G401.6 (cell line): ENCODE data around the gene RPRD2.

Source experiments
- FAIRE-seq: peaks from 2 replicates; lab custom pipeline; 2012; peaks lifted over from hg19 to GRCh38; lab: Jason Lieb, UNC

Gene RPRD2

DNA sequence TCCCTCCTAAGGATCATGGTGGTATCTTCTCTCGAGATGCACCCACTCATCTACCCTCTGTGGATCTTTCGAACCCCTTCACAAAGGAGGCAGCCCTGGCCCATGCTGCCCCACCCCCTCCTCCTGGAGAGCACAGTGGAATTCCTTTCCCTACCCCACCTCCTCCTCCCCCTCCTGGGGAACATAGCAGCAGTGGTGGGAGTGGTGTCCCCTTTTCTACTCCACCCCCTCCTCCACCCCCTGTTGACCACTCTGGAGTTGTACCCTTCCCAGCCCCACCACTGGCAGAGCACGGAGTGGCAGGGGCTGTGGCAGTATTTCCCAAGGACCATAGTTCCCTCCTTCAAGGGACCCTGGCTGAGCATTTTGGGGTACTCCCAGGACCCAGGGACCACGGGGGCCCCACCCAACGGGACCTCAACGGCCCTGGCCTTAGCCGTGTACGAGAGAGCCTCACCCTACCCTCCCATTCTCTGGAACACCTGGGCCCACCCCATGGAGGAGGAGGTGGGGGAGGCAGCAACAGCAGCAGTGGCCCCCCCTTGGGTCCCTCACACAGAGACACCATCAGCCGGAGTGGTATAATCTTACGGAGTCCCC is 108.8 kb downstream of the RPRD2 start:
- FAIRE-seq = no peak

DNA sequence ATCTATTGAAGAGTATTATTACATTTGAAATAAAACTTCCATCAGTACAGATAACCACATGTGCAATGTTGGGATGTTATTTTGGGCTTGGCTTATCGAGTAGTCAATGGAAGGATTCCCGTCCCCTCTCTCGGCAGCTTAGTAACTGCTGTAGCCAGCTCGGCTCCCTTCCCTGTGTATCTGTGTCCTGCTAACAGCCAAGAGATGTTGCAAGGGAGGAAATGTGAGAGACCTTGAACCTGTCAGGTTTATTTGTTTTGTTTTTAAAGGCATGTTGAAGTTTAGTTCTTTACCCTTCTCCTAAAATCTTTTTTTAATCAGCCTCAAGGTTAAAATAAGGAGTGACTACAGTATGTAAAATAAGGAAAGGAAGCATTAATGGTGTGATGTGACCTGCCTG is 109.7 kb downstream of the RPRD2 start:
- FAIRE-seq = no peak

DNA sequence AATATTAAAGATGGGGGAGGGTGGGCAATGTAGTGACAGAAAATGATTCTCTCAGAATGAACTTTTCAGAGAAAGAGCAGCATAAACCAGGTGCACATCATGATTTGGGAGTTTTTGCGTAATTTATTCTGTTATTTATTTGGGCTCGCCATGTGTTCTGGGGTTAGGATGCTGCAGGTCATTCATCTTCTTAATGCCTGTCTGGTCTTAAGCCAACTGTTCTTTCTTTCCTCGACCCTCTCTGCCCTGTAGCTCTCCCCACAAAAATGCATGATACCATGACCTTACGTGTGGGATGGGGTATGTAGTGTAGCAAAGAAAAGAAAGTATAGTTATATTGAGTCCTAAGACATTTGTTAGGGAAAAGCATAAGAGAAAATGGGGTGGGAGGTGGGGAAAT is 110.9 kb downstream of the RPRD2 start:
- no peak for FAIRE-seq

DNA sequence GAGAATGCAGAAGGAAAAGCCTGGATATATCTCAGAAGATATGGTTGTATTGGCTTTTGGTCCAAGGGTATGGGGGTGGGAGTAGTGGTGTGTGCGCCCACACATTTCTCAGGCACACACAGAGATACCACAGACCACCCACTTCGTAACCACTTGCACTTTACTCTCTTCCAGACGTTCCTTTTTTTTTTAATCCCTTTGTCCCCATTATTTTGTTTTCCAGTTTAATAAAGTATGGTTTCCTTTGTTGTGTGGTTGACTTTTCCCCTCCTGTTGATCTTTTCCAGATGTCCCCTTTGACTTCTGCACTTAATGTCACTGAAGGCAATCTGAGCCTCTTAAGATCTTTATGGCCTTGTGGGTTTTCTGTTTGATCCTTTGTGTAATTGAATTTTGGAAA is 112.8 kb downstream of the RPRD2 start:
- FAIRE-seq = no peak

DNA sequence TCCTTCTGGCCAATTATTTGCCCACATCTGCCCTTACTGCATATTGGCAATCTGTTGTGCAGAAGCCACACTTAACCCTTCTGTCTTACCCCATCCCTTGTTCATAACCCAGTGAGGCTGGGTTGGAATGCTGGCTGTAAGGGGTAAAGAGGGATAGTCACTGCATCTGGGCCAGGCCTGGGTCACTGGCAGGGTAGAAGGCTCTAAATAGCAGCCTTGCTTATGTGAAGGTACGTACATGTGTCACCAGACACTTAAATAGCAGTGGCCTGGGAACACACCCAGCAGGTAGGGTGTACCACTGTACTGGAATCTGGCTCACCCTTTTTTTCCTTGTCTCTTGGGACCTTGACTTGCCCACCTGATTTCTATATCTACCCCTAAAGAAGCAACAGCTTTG is 113.4 kb downstream of the RPRD2 start:
- FAIRE-seq = no peak

DNA sequence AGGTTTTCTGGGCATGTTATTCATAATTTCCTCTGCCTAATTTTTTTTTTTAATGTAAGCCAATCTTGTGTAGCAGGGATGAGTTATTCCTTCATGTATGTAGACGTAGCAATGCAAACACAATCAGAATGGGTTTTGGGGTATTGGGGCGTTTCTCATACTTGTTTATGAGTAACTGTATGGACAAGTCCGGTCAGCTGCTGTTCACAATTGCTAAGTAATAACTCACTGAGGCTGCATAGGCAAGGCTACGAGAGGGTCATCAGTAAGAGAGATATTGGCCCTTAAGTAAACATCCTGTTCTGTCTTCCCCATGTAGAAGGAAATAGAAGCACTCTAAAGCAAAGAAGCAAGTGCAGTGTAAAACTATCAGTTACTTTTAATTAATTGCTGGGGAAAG is 113.8 kb downstream of the RPRD2 start:
- FAIRE-seq = no peak

DNA sequence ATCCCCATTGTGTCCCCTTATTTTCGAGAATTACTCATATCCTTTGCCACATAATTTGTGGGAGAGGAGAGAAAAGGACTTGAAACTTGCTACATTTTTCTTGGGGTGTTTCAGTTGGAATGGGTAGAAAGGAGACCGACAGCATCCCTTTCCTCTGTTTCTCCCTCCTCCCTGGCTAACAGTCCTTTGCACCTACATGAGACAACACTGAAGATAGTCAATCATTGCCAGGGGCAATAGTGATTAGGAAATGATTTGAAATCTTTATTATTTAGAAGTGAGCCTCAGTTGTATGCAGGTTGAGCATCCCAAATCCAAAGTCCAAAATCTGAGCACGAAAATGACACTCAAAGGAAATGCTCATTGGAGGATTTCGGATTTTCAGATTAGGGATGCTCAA is 115.4 kb downstream of the RPRD2 start:
- FAIRE-seq = no peak

DNA sequence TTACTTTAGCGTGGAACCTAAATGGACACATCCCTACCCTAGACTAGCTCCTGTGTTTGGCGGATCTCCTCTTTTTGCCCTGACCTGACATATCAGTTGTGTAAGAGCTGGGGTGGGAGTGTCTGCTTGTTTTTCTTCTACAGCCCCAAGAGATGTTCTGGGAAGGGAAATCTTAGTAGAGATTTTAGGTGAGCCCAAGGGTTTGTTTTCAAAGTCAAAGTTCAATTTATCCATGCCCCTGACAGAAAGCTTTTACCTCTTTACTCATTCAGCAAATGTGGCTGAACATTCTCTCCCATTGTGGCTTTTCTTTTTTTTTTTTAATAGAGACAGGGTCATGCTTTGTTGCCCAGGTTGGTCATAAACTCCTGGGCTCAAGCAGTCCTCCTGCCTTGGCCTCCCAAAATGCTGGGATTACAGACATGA is 116.0 kb downstream of the RPRD2 start:
- no peak for FAIRE-seq

DNA sequence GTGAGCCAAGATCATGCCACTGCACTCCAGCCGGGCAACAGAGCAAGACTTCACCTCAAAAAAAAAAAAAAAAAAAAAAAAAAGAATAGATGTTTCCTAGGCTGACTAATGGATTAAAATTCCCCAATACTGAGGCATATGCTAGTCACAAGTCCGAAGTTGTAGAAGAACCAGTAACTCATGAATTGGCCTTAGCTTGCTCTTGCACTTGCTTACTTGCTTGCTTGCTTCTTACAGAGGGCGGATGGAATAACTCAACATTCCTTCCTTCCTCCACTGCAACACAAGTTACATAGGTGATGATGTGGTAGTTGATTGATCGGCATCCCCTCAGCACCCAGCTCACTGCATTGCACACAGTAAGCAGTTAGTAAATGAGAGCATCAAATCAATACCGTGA is 120.5 kb downstream of the RPRD2 start:
- peak; percentile 95 for FAIRE-seq

DNA sequence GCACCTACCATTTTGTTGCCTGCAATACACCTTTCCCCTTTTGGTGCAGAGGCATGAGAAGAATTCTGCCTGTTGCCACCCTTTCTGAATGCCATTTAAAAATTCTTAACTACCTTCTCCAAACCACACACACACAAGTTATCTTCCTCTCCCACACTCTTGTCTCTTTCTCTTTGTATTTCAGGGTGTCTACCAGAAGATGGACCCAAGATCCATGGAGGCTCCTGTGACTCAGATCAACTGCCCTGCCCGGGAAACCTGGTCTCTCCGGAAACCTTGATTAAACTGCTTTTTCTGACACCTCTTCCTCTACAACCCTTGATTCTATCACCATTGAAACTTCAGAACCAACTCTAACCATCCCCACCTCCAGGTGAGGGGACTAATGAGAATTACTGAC is 120.9 kb downstream of the RPRD2 start:
- FAIRE-seq = no peak

DNA sequence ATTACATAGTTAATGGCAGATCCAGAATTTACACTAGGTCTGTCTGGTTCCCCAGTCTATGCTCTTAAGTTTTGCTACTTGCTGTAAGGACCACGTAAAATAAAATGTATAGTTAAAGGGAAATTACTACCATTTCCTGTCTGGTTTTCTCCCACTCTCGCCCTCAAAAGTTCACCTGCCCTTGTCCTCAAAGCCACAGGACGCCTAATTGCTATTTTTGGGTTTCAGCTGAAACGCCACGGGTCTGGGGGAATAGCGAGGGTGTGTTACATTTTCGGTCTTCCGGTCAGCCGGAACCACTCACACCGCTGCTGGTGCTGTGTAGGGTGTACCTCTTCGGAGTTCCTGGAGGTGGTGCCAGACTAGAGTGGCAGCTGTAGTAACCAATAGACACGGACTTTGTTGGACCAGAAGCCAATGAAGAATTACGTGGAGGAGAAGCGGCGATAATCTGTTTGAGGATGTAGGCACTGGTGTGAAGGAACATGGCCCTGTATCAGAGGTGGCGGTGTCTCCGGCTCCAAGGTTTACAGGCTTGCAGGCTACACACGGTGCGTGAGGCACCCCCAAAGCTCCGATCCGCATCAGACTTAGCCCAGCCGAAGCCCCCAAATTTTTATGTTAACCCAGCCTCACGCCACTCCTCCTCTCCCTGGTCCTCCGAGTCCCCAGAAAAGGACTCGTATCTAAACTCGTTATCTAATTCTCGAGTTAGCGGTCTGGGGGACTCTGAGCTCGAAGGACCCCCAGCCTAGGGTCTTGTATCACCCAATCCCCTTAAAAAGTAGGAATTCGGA is 123.2 kb downstream of the RPRD2 start, which contains the start of gene TARS2:
TSS of gene TARS2 (plus strand) at position 454 of the 797 bp plus-strand sequence. CDS start at position 486, 32 bp downstream.
- FAIRE-seq = peak; percentile 95

DNA sequence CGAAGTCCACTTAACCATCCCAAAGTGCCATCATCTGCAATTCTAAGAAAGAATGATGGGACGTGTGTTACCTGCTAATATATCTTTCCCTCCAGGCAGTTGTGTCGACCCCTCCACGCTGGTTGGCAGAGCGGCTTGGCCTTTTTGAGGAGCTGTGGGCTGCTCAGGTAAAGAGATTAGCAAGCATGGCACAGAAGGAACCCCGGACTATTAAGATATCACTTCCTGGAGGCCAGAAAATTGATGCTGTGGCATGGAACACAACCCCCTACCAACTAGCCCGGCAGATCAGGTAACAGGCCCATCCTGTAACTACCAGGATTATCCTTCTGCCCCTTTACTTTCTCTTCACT is 123.8 kb downstream of the RPRD2 start:
- FAIRE-seq = no peak

DNA sequence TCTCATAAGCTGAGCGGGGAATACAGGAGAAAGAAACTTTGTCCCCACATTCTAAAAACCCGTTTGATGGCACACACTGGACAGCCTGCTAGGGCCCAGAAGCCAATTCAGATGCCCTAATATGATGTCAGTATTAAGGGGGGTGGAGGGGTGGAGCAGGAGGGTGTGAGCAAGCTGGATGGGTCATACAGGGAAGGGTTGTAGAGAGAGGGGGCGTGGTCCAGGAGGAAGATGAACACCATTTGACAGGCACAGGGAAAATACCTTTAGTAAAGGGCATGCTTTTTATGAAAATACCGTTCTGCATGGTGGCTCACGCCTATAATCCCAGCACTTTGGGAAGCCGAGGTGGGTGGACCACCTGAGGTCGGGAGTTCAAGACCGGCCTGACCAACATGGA is 129.2 kb downstream of the RPRD2 start:
- FAIRE-seq = no peak

DNA sequence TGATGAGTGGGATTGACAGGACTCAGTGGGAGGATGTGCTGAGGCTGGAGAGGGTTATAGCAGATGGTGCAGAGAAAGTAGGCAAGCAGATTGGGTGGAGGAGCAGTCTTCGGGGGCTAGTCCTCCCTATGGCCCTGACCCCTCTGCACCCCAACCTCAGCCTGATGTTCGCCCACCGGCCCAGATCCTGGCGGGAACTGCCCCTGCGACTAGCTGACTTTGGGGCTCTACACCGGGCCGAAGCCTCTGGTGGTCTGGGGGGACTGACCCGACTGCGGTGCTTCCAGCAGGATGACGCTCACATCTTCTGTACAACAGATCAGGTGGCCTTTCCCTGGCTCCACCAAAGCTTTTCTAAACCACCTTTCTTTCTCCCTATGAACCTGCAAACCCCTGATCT is 134.4 kb downstream of the RPRD2 start:
- FAIRE-seq = no peak

DNA sequence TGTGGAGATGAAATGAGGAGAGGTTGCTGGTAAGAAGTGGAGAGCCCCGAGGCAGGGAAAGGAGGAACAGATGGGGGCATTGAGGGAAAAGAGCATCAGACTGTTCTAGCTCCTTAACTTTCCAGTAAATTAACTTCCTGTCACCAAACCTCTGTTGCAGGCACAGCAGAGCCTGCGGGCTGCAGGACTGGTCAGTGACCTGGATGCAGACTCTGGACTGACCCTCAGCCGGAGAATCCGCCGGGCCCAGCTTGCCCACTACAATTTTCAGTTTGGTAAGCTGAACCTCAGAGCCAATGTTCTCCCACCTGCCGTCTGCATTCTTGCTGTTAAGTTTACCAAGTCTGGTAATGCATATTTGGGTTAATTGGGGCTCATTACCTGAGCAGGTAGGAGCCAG is 141.5 kb downstream of the RPRD2 start:
- FAIRE-seq = no peak

DNA sequence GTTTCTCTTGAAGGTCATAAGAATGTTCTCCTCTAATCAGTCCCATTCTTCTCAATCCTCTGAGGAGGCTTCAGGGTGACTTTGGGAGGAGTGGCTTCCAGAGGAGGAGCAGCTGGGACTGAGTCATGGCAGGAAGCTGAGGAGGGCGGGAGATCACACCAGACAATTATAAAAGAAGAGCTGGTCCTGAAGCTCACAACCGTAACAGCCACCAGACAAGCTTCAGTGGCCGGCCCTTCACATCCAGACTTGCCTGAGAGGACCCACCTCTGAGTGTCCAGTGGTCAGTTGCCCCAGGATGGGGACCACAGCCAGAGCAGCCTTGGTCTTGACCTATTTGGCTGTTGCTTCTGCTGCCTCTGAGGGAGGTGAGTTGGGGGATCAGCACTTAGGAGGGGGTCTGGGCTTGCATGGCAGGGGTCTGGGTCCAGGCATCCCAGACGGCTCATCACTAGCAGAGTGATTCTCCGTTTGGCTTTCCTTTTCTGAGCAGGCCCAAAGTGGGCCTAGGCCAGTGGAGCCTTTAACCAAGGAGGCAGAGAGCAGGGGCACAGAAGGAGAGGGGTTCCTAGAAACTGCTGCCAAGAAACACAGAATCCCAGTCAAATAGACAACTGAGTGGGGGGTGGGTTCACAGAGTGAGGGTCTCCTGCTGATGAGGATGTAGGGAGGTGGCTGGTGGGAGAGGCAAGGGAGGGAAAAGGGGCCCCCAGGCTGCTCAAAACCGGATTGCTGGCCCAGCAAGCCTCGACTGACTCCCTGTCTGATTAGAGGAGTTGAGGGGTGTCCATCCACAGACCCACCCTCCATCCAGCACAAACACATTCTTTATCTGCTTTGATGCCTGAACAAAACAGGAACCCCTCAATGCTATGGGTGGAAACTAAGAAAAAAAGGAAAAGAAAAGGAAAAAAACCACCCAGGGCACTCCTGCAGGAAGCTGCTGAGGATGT is 144.2 kb downstream of the RPRD2 start, which contains the start of gene ECM1:
TSS of gene ECM1 (plus strand) at position 198 of the 953 bp plus-strand sequence. CDS start at position 299, 101 bp downstream.
- FAIRE-seq = peak; percentile 8

DNA sequence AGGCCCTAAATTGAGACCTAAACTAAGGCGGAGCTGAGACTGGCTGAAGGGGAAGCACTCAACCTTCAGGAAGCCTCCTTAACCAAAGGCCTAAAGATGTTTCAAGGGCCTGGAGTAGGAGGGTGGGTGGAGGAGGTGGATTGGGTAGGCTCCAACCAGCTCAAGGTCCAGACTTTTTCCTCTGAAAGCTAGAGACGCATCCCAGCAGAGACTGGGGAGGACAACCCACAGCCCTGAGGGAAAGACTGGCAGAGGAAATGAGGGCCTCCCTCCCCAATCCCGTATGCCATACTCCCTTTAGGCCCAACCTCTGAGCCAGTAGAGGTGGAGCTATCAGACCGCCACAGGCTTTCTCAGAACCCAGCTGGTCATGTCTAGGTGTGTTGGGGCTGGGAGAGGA is 145.0 kb downstream of the RPRD2 start:
- FAIRE-seq = no peak

DNA sequence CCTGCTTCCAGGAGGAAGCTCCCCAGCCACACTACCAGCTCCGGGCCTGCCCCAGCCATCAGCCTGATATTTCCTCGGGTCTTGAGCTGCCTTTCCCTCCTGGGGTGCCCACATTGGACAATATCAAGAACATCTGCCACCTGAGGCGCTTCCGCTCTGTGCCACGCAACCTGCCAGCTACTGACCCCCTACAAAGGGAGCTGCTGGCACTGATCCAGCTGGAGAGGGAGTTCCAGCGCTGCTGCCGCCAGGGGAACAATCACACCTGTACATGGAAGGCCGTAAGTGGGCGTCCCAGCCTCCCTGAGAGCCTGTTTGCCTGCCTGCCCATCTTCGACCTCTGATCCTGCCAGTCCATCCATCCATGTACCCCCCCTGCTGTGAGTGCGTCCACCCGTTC is 147.6 kb downstream of the RPRD2 start:
- no peak for FAIRE-seq

DNA sequence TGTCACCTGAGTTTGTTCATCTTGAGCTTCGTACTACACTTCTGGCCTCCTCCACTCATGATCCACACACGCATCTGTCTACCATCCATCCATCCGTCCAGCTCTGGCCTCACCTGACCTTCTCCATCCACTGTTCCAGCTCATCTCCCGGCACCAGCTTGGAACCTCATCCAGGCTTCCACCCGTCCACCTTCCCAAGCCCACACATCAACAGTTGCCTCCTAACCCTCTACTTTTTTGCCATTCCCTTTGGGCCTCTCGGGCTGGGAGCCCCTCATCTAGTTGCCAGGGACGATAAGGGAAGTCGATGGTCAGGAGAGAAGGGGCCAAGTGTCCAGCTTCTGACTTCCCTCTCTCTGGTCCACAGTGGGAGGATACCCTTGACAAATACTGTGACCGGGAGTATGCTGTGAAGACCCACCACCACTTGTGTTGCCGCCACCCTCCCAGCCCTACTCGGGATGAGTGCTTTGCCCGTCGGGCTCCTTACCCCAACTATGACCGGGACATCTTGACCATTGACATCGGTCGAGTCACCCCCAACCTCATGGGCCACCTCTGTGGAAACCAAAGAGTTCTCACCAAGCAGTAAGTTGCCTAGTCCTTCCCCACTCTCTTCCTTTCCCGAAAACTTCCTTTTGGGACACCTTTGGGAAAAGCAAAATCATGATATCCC is 148.2 kb downstream of the RPRD2 start:
- no peak for FAIRE-seq

DNA sequence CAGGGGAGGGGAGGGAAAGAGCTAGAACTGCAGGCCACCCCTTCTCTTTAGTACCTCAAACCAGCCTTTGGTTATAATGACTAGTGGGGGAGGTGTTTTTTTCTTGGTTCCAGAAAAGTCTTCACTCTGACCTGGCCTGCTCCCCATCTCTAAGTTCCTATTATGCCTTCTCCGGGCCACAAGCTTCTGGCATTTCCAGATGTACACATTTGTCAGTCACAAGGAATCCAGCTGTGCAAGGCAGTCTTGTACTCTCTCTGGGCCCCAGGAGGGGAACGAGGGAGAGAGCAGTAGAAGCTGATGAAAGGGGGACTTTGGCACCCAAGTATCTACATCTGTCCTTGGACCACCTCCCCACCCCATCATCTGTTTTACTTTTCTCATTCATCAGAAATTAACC is 148.9 kb downstream of the RPRD2 start:
- no peak for FAIRE-seq

DNA sequence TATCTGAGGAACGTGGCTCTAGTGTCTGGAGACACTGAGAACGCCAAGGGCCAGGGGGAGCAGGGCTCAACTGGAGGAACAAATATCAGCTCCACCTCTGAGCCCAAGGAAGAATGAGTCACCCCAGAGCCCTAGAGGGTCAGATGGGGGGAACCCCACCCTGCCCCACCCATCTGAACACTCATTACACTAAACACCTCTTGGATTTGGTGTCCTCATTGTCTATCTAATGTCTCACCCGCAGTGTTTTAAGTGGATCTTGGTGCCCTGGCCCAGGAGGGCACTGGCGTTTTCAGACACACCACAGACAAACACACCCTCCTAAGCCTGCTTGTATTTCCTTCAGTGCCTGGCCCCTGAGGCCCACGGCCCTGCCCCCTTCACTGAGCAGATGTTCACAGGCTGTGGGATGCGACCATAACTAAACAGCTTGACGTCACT is 149.4 kb downstream of the RPRD2 start:
- FAIRE-seq = no peak

DNA sequence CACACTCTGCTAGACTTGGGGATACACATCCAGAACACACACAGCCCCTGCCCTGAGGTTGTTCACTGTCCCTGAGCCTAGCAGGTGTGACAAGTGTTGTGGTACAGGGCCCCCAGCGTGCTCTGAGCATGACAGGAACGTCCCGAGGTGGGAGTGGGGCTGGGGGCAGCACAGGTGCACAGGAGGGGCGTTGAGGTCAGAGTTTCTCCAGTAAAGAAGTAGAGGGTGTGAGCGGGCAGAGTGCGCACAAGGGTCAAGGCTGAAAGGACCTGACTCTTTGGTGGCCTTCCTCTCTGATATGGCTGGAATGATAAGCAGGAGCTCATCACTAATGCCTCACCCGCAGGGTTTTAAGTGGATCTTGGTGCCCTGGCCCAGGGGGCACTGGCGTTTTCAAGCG is 150.3 kb downstream of the RPRD2 start:
- FAIRE-seq = no peak
